GM12878 (cell line): ENCODE results near the gene APBB3. TPM values are rescaled to one million over a fixed set of nuclear protein-coding genes. Genes with fewer than 3 reads are reported as not detected.
"Not testable (repeated sequence)": the region's sequence is repeated elsewhere in the genome, so short reads cannot be mapped to it uniquely, and the experiment has no call there.

Experiments
- ATAC-seq: fragments of 200-7000 bp; cut with Tn5 transposase; 3 replicates; pipeline ENCODE4 v1.9.1; 2020; ENCODE audit warnings: mild to moderate bottlenecking, moderate library complexity
- BruUV-seq: library from RNA; stranded (reverse); fragments of 400-500 nt; replicated peaks from 2 replicates; lab custom pipeline; 2021; lab: Mats Ljungman, UMichigan
- CTCF ChIA-PET: fragments of 300-600 bp; sonication (Branson Sonifier 250); formaldehyde crosslinking; extraction: SDS; loops from one replicate; lab custom pipeline; 2021; ENCODE audit warnings: inconsistent platforms; lab: Yijun Ruan, JAX
- POLR2A ChIA-PET: fragments of 350-600 bp; formaldehyde crosslinking; extraction: SDS; loops from one replicate; lab custom pipeline; 2021; ENCODE audit warnings: inconsistent platforms; lab: Charles Lee
- RAD21 ChIA-PET: fragments of 300-600 bp; sonication (Branson Sonifier 250); formaldehyde crosslinking; loops from one replicate; lab custom pipeline; 2023; ENCODE audit warnings: antibody characterized with exemption; ENCODE audit not compliant: unreplicated experiment; lab: Charles Lee
- SMC1A ChIA-PET: fragments of 300-600 bp; sonication (Branson Sonifier 250); formaldehyde crosslinking; loops from one replicate; lab custom pipeline; 2023; ENCODE audit not compliant: unreplicated experiment, uncharacterized antibody; lab: Charles Lee
- DNase-seq: peaks from one replicate; pipeline ENCODE4 v3.0.0-alpha.2; 2011; ENCODE audit warnings: low read depth, low spot score
- FAIRE-seq: peaks from 3 replicates; lab custom pipeline; 2011; peaks lifted over from hg19 to GRCh38; lab: Jason Lieb, UNC
- H2AFZ ChIP-seq: 2 replicates; pipeline ENCODE4 v1.6.0; 2011; ENCODE audit warnings: low read depth, low read length, control low read depth; ENCODE audit not compliant: control insufficient read depth
- H3K27ac ChIP-seq: 2 replicates; pipeline ENCODE4 v1.5.1; 2011; ENCODE audit warnings: control low read depth; ENCODE audit not compliant: control insufficient read depth, insufficient read depth
- H3K27me3 ChIP-seq, 2 experiments: replicated peaks in 1 of 2; 2 replicates each; pipeline versions ENCODE4 v1.6.0 to v1.6.1; 2011; ENCODE audit warnings: low read length in 1 of 2; ENCODE audit not compliant: control insufficient read depth in 2 of 2, insufficient read depth in 2 of 2
- H3K36me3 ChIP-seq, 2 experiments: 2 replicates each; pipeline ENCODE4 v1.5.1; 2011; ENCODE audit warnings: low read length in 1 of 2; ENCODE audit not compliant: control insufficient read depth in 2 of 2, insufficient read depth in 2 of 2
- H3K4me1 ChIP-seq: 2 replicates; pipeline ENCODE4 v1.6.1; 2011; ENCODE audit warnings: mild to moderate bottlenecking, low read length, moderate library complexity, mixed read lengths; ENCODE audit not compliant: control insufficient read depth, insufficient read depth
- H3K4me2 ChIP-seq: 2 replicates; pipeline ENCODE4 v1.6.0; 2011; ENCODE audit warnings: control low read depth; ENCODE audit not compliant: control insufficient read depth, insufficient read depth
- H3K4me3 ChIP-seq: fragments of 200-600 bp; sonication (generic); 2 replicates; pipeline ENCODE4 v1.5.1; 2016
- H3K79me2 ChIP-seq: 2 replicates; pipeline ENCODE4 v1.6.0; 2011; ENCODE audit warnings: low read length; ENCODE audit not compliant: control insufficient read depth, insufficient read depth
- H3K9ac ChIP-seq: 2 replicates; pipeline ENCODE4 v1.8.0; 2011; ENCODE audit warnings: low read length, control low read depth, mixed read lengths; ENCODE audit not compliant: control insufficient read depth, insufficient read depth
- H3K9me3 ChIP-seq: replicated peaks from 3 replicates; pipeline ENCODE4 v1.5.1; 2011; ENCODE audit warnings: mild to moderate bottlenecking, low read length; ENCODE audit not compliant: control insufficient read depth, insufficient read depth
- H4K20me1 ChIP-seq: 2 replicates; pipeline ENCODE4 v1.6.0; 2011; ENCODE audit not compliant: control insufficient read depth, insufficient read depth
- EED ChIP-seq: sonication (generic); IDR thresholded peaks from 2 replicates; pipeline ENCODE4 v1.6.1; 2016; ENCODE audit warnings: antibody characterized with exemption, low read depth
- PBX3 ChIP-seq: IDR thresholded peaks from 2 replicates; pipeline ENCODE4 v1.6.1; 2011; ENCODE audit warnings: mild to moderate bottlenecking, low read depth, low read length, moderate library complexity; ENCODE audit not compliant: insufficient replicate concordance
- PKNOX1 ChIP-seq: fragments of 450-650 bp; IDR thresholded peaks from 2 replicates; pipeline ENCODE4 v1.6.1; 2016; ENCODE audit warnings: mild to moderate bottlenecking
- RAD21 ChIP-seq: IDR thresholded peaks from 2 replicates; pipeline ENCODE4 v1.6.1; 2011; ENCODE audit warnings: mild to moderate bottlenecking, low read depth, low read length, moderate library complexity; ENCODE audit not compliant: insufficient read depth
- SIX5 ChIP-seq: IDR thresholded peaks from 2 replicates; pipeline ENCODE4 v1.6.1; 2011; ENCODE audit warnings: mild to moderate bottlenecking, low read depth, low read length, moderate library complexity; ENCODE audit not compliant: severe bottlenecking
- WGBS: methylation state at CpG from one replicate; pipeline ENCODE4 v1.1.6; 2016; ENCODE audit warnings: low lambda C conversion rate; ENCODE audit not compliant: insufficient replicate concordance, insufficient coverage; ENCODE audit errors: missing lambda C conversion rate; 5-methylcytosine and 5-hydroxymethylcytosine counted together
- in situ Hi-C: fragments of 300-500 bp; cut with MboI; formaldehyde crosslinking; loops from 9 replicates; pipeline ENCODE4 v1.14.3; 2018; ENCODE audit warnings: mixed read lengths
- intact Hi-C: fragments of 100-400 bp; cut with micrococcal nuclease; formaldehyde crosslinking; loops from one replicate; pipeline ENCODE4 v1.14.2; 2022; ENCODE audit not compliant: unreplicated experiment
- polyA plus RNA-seq, 11 experiments: library from polyadenylated mRNA; depleted of rRNA in 4 of 11; unstranded in 6 of 11; stranded (reverse) in 5 of 11; fragments of >200 nt; fragmentation: Nextera tagmentation in 4 of 11; fragmentation: Illumina TruSeq in 1 of 11; extraction: Ambion mirVana in 4 of 11; extraction: Trizol in 1 of 11; gene quantifications; 1 replicate in 1 of 11; 2 replicates in 10 of 11; pipeline versions ENCODE4 v1.2.1 to v1.2.3, GENCODE V29; 2011 to 2016; ENCODE audit warnings: inconsistent platforms in 2 of 11, missing spikeins in 2 of 11, low read depth in 1 of 11
- total RNA-seq, 4 experiments: library from RNA; depleted of rRNA in 3 of 4; stranded (reverse); fragments of >200 nt in 3 of 4; fragmentation: Illumina TruSeq in 1 of 4; extraction: Trizol in 1 of 4; gene quantifications; 2 replicates each; pipeline versions ENCODE4 v1.2.1 to v1.2.3, GENCODE V29; 2013 to 2021

Gene APBB3
- total and polyA plus RNA-seq, 10 of the 15 experiments (the other 5 are each of a cell fraction or from before 2014, with no cell fraction given) = 0.35 to 33.3 (median 14.3) TPM

GRCh38 chr5:140579188-140579747 lies 14.9 kb upstream of the APBB3 start:
- H3K4me2 ChIP-seq, CTCF ChIA-PET, H3K9me3 ChIP-seq, H3K4me1 ChIP-seq, FAIRE-seq, H3K27ac ChIP-seq, H3K36me3 ChIP-seq, ATAC-seq, DNase-seq, H3K27me3 ChIP-seq, H4K20me1 ChIP-seq, intact Hi-C loops, H3K4me3 ChIP-seq, BruUV-seq, H3K9ac ChIP-seq, H2AFZ ChIP-seq, in situ Hi-C loops, H3K79me2 ChIP-seq, RAD21 ChIA-PET: not testable (repeated sequence)
- ChIA-PET SMC1A (interaction anchor here (0.8 kb wide), 1 partner anchor 10 kb away, joined by 3 read pairs; no protein-coding TSS in a partner anchor), POLR2A (interaction anchor here (0.6 kb wide), 1 partner anchor 138 kb away, joined by 3 read pairs; no protein-coding TSS in a partner anchor)
- 77% methylated on average over 6 of the region's 6 CpGs for whole genome bisulfite sequencing

- no peaks in the 10 kb centered on the region for H4K20me1 ChIP-seq
- in situ Hi-C loops (no loop called here), intact Hi-C loops (no loop called here)
- H3K9me3 ChIP-seq = no peaks in the 10 kb centered on the region
- H3K27me3 ChIP-seq = no peaks in the 10 kb centered on the region
- H3K36me3 ChIP-seq = no peaks in the 10 kb centered on the region
- no peak for DNase-seq
- ChIA-PET SMC1A (interaction anchor here (0.6 to 1.4 kb wide), 2 partner anchors 11 to 394 kb away, joined by 3 to 4 read pairs; no protein-coding TSS in a partner anchor), CTCF (interaction anchor here (0.9 to 1.6 kb wide), 2 partner anchors 59 to 143 kb away, joined by 3 read pairs; no protein-coding TSS in a partner anchor), POLR2A (interaction anchor here (1.1 kb wide), 1 partner anchor 12 kb away, joined by 4 read pairs; the partner anchor contains the start of genes APBB3 and SLC35A4), RAD21 (no interaction called here)
- BruUV-seq = no TSS peak
- TF ChIP-seq PBX3 (peak; percentile 69), PKNOX1 (peak; percentile 89), RAD21 (no peak), SIX5 (no peak), EED (no peak)
- H3K4me2 ChIP-seq = no peak overlapping the region
- WGBS = 68% methylated on average over 2 of the region's 2 CpGs
- no peaks in the 10 kb centered on the region for H3K4me1 ChIP-seq
- H3K4me3 ChIP-seq = no peak overlapping the region
- no peak for FAIRE-seq
- no peaks in the 10 kb centered on the region for H3K79me2 ChIP-seq
- H2AFZ ChIP-seq = peak overlapping the region; percentile 61
- ATAC-seq = peak; percentile 61
- H3K27ac ChIP-seq = no peak overlapping the region
- no peak overlapping the region for H3K9ac ChIP-seq
Observed at GRCh38 chr5:140576776-140577201, 12.4 kb upstream of the APBB3 start.
